ENCODE measurements around the gene ZNF616.

GRCh38 chr19:52115526-52116053 is 24.1 kb downstream of the ZNF616 start:
- no peak for TF ChIP-seq CTCF (IDR thresholded peaks at IDR 0.05)
- no peak for TF ChIP-seq EP300 (IDR thresholded peaks at IDR 0.05)
- TF ChIP-seq POLR2AphosphoS5 (IDR thresholded peaks at IDR 0.05) = no peak
